Skin of body (tissue), 3 donors: ENCODE results near the gene HOOK2. TPM values are rescaled to one million over a fixed set of nuclear protein-coding genes. Genes with fewer than 3 reads are reported as not detected.
"Not testable (repeated sequence)": the region's sequence is repeated elsewhere in the genome, so short reads cannot be mapped to it uniquely, and the experiment has no call there.

Source experiments
- DNase-seq: peaks from one replicate; lab custom pipeline; 2025; lab: John Stamatoyannopoulos, UW
- small RNA-seq: library from RNA; depleted of rRNA; stranded (forward); fragments of <200 nt; gene quantifications from one replicate; pipeline ENCODE3, GENCODE V24; 2014; ENCODE audit warnings: low replicate concordance
- total RNA-seq: library from RNA; depleted of rRNA; stranded (reverse); fragments of >200 nt; gene quantifications from one replicate; pipeline ENCODE4 v1.2.3, GENCODE V29; 2014

HOOK2 gene
- total RNA-seq, 1 donor from 2014 or later, result 31.8 TPM

- DNase-seq, result peak; percentile 45
These were observed 53.4 kb downstream of the HOOK2 start for GRCh38 chr19:12721656-12722565.

GRCh38 chr19:12720851-12721655 is 54.3 kb downstream of the HOOK2 start:
- no peak for DNase-seq

GRCh38 chr19:12720296-12720695 is 55.1 kb downstream of the HOOK2 start:
- no peak for DNase-seq

- no peak for DNase-seq
These were observed 59.4 kb downstream of the HOOK2 start for GRCh38 chr19:12715929-12716328.

- DNase-seq, result no peak
These were observed 60.2 kb downstream of the HOOK2 start for GRCh38 chr19:12715102-12715501.

- DNase-seq, result not testable (repeated sequence)
These were observed 62.0 kb downstream of the HOOK2 start for GRCh38 chr19:12713304-12713703.

Small RNA genes within 50 kb of the gene (small RNA-seq; reads per million reads assigned to genes)
- gene MIR5684, result not detected

Other genes with a start within 250 kb of the HOOK2 start
- gene ZNF564, start 224.1 kb downstream of the HOOK2 start, total RNA-seq, result 21.3 TPM
- 4.5 TPM for gene ZNF490, start 164.7 kb downstream of the HOOK2 start, total RNA-seq
- 18.1 TPM for gene ZNF791, start 164.6 kb downstream of the HOOK2 start, total RNA-seq
- gene MAN2B1, start 108.8 kb downstream of the HOOK2 start, total RNA-seq, result 29.9 TPM
- gene WDR83, start 108.7 kb downstream of the HOOK2 start, total RNA-seq, result 4.6 TPM
- 42.4 TPM for gene DHPS, start 93.7 kb downstream of the HOOK2 start, total RNA-seq
- gene GNG14, start 87.6 kb downstream of the HOOK2 start, total RNA-seq, result not detected
- gene FBXW9, start 78.9 kb downstream of the HOOK2 start, total RNA-seq, result 3.5 TPM
- 31.6 TPM for gene TNPO2, start 51.6 kb downstream of the HOOK2 start, total RNA-seq
- 98.1 TPM for gene TRIR, start 40.9 kb downstream of the HOOK2 start, total RNA-seq
- 36.6 TPM for gene GET3, start 38.1 kb downstream of the HOOK2 start, total RNA-seq
- 0.99 TPM for gene BEST2, start 23.8 kb downstream of the HOOK2 start, total RNA-seq
- 151 TPM for gene JUNB, start 15.9 kb upstream of the HOOK2 start, total RNA-seq
- gene PRDX2, start 26.2 kb upstream of the HOOK2 start, total RNA-seq, result 164 TPM
- gene THSD8, start 26.5 kb upstream of the HOOK2 start, total RNA-seq, result 0.39 TPM
- gene RNASEH2A, start 31.0 kb upstream of the HOOK2 start, total RNA-seq, result 7.2 TPM
- gene RTBDN, start 59.0 kb upstream of the HOOK2 start, total RNA-seq, result not detected
- 0.49 TPM for gene MAST1, start 63.0 kb upstream of the HOOK2 start, total RNA-seq
- gene DNASE2, start 105.9 kb upstream of the HOOK2 start, total RNA-seq, result 14.1 TPM
- gene KLF1, start 111.6 kb upstream of the HOOK2 start, total RNA-seq, result 1.7 TPM
- 20.4 TPM for gene GCDH, start 115.6 kb upstream of the HOOK2 start, total RNA-seq
- 0.39 TPM for gene SYCE2, start 143.7 kb upstream of the HOOK2 start, total RNA-seq
- 21.6 TPM for gene FARSA, start 158.2 kb upstream of the HOOK2 start, total RNA-seq
- gene CALR, start 163.1 kb upstream of the HOOK2 start, total RNA-seq, result 401 TPM
- gene RAD23A, start 170.3 kb upstream of the HOOK2 start, total RNA-seq, result 42.5 TPM
- gene GADD45GIP1, start 181.7 kb upstream of the HOOK2 start, total RNA-seq, result 13.9 TPM
- gene DAND5, start 194.0 kb upstream of the HOOK2 start, total RNA-seq, result not detected
- 75.5 TPM for gene NFIX, start 219.9 kb upstream of the HOOK2 start, total RNA-seq